Neural progenitor cell (in vitro differentiated cells): ENCODE measurements around the gene RTN4RL1.

Source experiments
- CTCF ChIP-seq: fragments of 200-600 bp; sonication (generic); IDR thresholded peaks from 2 replicates; pipeline ENCODE4 v1.5.1; 2017; ENCODE audit warnings: antibody characterized with exemption, mild to moderate bottlenecking
- EZH2 ChIP-seq: fragments of 200-600 bp; sonication (generic); IDR thresholded peaks from 2 replicates; pipeline ENCODE4 v1.6.1; 2017; ENCODE audit warnings: antibody characterized with exemption, mild to moderate bottlenecking, moderate library complexity
- EZH2phosphoT487 ChIP-seq: fragments of 200-600 bp; sonication (generic); IDR thresholded peaks from 2 replicates; pipeline ENCODE4 v1.6.1; 2017; ENCODE audit warnings: antibody characterized with exemption

- no peak for TF ChIP-seq CTCF
- TF ChIP-seq EZH2phosphoT487 = no peak
- TF ChIP-seq EZH2 = no peak
These were observed 54.2 kb downstream of the RTN4RL1 start for GRCh38 chr17:1970843-1971384.
